ENCODE measurements around the gene SFXN2. TPM values are rescaled to one million over a fixed set of nuclear protein-coding genes. Genes with fewer than 3 reads are reported as not detected.
"Not testable (repeated sequence)": the region's sequence is repeated elsewhere in the genome, so short reads cannot be mapped to it uniquely, and the experiment has no call there.

The SFXN2 gene
- total and polyA plus RNA-seq, 7 donors, result 0.66 to 11.6 (median 2.4) TPM

DNA sequence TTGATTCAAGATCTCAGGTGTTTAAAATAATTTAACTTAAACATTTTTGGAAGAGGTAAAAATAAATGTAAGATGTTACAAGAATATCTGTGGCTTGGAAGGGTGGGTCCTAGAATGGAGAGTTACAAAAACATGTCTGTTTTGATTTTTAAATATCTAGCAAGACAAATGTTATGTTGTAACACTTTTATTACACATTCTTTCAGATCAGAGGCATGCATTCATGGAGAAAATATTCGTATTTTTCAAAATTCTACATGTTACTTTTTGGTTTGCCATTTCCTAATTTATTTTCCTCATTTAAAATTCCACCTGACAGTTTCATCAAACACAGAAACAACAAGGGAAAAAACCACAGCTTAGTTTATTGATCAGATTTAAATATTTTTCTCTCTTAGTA, 39.3 kb downstream of the SFXN2 start:
- Histone ChIP-seq H3K36me3 (no peaks in the 10 kb centered on the region), H3K27me3 (no peaks in the 10 kb centered on the region), H3K27ac (peak overlapping the region; percentile 75 to 87 (median 86)), H3K9me3 (no peaks in the 10 kb centered on the region), H3K4me3 (no peak overlapping the region), H3K4me1 (peaks cover 0 to 47% (median 40%) of the 10 kb centered on the region in 4 donors)
- intact Hi-C loops (cut with DNase I), result loop anchor here (2.0 kb wide), 1 partner anchor 47 kb away; no protein-coding TSS in a partner anchor
- DNase-seq, result no peak
- TF ChIP-seq EP300 (IDR thresholded peaks at IDR 0.05) (no peak), POLR2A (IDR thresholded peaks at IDR 0.05) (no peak), POLR2AphosphoS5 (IDR thresholded peaks at IDR 0.05) (no peak)
- TF ChIP-seq, protein P1, sequence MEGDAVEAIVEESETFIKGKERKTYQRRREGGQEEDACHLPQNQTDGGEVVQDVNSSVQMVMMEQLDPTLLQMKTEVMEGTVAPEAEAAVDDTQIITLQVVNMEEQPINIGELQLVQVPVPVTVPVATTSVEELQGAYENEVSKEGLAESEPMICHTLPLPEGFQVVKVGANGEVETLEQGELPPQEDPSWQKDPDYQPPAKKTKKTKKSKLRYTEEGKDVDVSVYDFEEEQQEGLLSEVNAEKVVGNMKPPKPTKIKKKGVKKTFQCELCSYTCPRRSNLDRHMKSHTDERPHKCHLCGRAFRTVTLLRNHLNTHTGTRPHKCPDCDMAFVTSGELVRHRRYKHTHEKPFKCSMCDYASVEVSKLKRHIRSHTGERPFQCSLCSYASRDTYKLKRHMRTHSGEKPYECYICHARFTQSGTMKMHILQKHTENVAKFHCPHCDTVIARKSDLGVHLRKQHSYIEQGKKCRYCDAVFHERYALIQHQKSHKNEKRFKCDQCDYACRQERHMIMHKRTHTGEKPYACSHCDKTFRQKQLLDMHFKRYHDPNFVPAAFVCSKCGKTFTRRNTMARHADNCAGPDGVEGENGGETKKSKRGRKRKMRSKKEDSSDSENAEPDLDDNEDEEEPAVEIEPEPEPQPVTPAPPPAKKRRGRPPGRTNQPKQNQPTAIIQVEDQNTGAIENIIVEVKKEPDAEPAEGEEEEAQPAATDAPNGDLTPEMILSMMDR (IDR thresholded peaks at IDR 0.05), result no peak
- 81 to 87% methylated on average over 1 of the region's 1 CpG for WGBS, 2 donors

DNA sequence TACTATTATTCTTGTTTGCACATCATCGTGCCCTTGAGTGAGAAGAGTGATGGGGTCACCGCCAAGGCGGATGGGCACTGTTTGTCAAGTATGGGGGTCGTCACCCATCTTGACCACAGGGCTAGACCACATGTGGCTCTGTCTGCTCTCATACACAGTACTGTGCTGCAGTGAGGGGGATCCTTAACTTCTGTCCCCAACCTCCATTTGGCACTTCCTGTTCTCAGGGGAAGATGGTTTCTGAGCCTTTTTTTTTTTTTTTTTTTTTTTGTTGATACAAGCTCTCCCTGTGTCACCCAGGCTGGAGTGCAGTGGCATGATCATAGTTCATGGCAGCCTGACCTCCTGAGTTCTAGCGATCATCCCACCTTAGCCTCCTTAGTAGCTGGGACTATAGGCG, 42.9 kb downstream of the SFXN2 start:
- peak overlapping the region in 3 of 4 donors; percentile 73 to 87 (median 85) for H3K27ac ChIP-seq
- 95 to 97% methylated on average over 6 of the region's 6 CpGs for WGBS, 2 donors
- no peak overlapping the region for H3K4me3 ChIP-seq
- intact Hi-C loops (cut with DNase I), result no loop called here
- H3K27me3 ChIP-seq, result no peaks in the 10 kb centered on the region
- peaks cover 0 to 56% (median 36%) of the 10 kb centered on the region in 4 donors for H3K4me1 ChIP-seq
- DNase-seq, result no peak
- no peaks in the 10 kb centered on the region for H3K36me3 ChIP-seq
- TF ChIP-seq, protein P1 (IDR thresholded peaks at IDR 0.05), result no peak
- TF ChIP-seq POLR2A (IDR thresholded peaks at IDR 0.05) (no peak), EP300 (IDR thresholded peaks at IDR 0.05) (no peak), POLR2AphosphoS5 (IDR thresholded peaks at IDR 0.05) (no peak)
- H3K9me3 ChIP-seq, result no peaks in the 10 kb centered on the region

DNA sequence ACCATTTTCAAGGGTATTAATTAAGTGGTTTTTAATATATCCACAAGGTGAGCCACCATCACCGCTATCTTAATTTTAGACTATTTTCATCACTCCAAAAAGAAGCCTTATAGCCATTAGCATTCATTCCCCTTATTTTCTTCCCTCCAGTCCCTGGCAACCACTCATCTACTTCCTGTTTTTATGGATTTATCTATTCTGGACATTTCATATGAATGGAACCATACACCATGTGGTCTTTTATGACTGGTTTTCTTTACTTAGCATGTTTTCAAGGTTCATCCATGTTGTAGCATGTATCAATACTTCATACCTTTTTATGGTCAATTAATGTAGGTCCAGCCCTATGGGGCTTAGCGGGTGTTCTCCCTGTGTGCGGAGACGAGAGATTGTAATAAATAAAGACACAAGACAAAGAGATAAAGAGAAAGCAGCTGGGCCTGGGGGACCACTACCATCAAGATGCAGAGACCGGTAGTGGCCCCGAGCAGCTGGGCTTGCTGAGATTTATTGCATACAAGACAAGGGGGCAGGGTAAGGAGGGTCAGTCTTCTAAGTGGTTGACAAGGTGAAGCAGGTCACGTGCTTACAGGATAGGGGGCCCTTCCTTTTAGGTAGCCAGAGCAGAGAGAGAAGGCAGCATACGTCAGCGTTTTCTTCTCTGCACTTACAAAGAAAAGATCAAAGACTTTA, 44.0 kb downstream of the SFXN2 start:
- intact Hi-C loops (cut with DNase I), result no loop called here
- peak overlapping the region in 3 of 4 donors; percentile 12 to 35 (median 20) for H3K4me3 ChIP-seq
- no peaks in the 10 kb centered on the region for H3K27me3 ChIP-seq
- no peaks in the 10 kb centered on the region for H3K36me3 ChIP-seq
- DNase-seq, result no peak
- WGBS, 2 donors, result 81 to 94% methylated on average over 9 of the region's 9 CpGs
- no peaks in the 10 kb centered on the region for H3K9me3 ChIP-seq
- peaks cover 0 to 49% (median 26%) of the 10 kb centered on the region in 4 donors for H3K4me1 ChIP-seq
- peak overlapping the region; percentile 71 to 87 (median 79) for H3K27ac ChIP-seq
- TF ChIP-seq EP300 (IDR thresholded peaks at IDR 0.05) (no peak), POLR2AphosphoS5 (IDR thresholded peaks at IDR 0.05) (no peak), POLR2A (IDR thresholded peaks at IDR 0.05) (no peak)
- TF ChIP-seq, protein P1 (IDR thresholded peaks at IDR 0.05), result no peak

DNA sequence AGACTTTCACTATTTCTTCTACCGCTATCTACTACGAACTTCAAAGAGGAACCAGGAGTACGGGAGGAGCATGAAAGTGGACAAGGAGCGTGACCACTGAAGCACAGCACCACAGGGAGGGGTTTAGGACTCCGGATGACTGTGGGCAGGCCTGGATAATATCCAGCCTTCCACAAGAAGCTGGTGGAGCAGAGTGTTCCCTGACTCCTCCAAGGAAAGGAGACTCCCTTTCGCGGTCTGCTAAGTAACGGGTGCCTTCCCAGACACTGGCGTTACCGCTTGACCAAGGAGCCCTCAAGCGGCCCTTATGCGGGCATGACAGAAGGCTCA, 44.5 kb downstream of the SFXN2 start:
- H3K27me3 ChIP-seq; intact Hi-C loops (cut with DNase I): not testable (repeated sequence)
- peak overlapping the region; percentile 71 to 87 (median 79) for H3K27ac ChIP-seq

DNA sequence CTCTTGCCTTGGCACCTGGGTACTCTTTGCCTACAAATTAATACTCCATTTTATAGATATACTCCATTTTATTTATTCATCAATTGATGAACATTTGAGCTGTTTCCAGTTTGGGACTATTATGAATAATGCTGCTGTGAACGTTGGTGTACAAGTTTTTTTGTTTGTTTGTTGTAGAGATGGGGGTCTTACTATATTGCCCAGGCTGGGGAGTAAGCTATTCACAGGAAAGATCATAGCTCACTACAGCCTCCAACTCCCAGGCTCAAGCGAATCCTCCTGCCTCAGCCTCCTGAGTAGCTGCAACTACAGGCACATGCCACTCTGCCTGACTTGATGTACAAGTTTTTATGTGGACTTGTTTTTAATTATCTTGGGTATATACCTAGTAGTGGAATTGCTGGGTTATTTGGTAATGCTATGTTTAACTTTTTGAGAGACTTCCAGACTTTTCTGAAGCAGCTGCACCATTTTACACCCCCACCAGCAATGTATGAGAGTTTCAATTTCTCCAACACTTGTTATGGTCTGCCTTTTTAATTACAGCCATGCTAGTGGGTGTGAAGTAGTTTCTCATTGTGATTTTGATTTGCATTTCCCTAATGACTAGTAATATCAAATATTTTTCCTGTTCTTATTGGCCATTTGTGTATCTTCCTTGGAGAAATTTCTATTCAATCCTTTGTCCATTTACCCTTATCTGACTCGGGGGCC, 45.2 kb downstream of the SFXN2 start:
- 92 to 96% methylated on average over 3 of the region's 3 CpGs for WGBS, 2 donors
- no peak overlapping the region for H3K4me3 ChIP-seq
- no peak for DNase-seq
- peaks cover 0 to 48% (median 25%) of the 10 kb centered on the region in 4 donors for H3K4me1 ChIP-seq
- H3K36me3 ChIP-seq, result no peaks in the 10 kb centered on the region
- intact Hi-C loops (cut with DNase I), result loop anchor here (2.0 kb wide), 1 partner anchor 15 kb away; no protein-coding TSS in a partner anchor
- TF ChIP-seq POLR2AphosphoS5 (IDR thresholded peaks at IDR 0.05) (no peak), EP300 (IDR thresholded peaks at IDR 0.05) (no peak)
- TF ChIP-seq, protein P1 (IDR thresholded peaks at IDR 0.05), result no peak
- H3K27me3 ChIP-seq, result no peaks in the 10 kb centered on the region
- peak overlapping the region; percentile 71 to 87 (median 79) for H3K27ac ChIP-seq
- no peaks in the 10 kb centered on the region for H3K9me3 ChIP-seq

More for the DNA sequence above, 44.5 kb downstream of the SFXN2 start:
- H3K36me3 ChIP-seq, H3K9me3 ChIP-seq: not testable (repeated sequence)
- Histone ChIP-seq H3K4me1 (peaks cover 0 to 49% (median 24%) of the 10 kb centered on the region in 4 donors), H3K4me3 (peak overlapping the region in 3 of 4 donors; percentile 12 to 35 (median 20))
- TF ChIP-seq POLR2A (IDR thresholded peaks at IDR 0.05) (peak in 1 of 2 donors; percentile 34), POLR2AphosphoS5 (IDR thresholded peaks at IDR 0.05) (peak; percentile 61 to 84 (median 81)), EP300 (IDR thresholded peaks at IDR 0.05) (peak in 2 of 4 donors; percentile 67 to 73)
- peak; percentile 91 for DNase-seq
- WGBS, 2 donors, result 73 to 81% methylated on average over 7 of the region's 12 CpGs

Data from sigmoid colon (tissue), 7 donors.